Cardiac muscle cell (in vitro differentiated cells and primary cell): ENCODE measurements around the gene KCNMA1. TPM values are rescaled to one million over a fixed set of nuclear protein-coding genes. Genes with fewer than 3 reads are reported as not detected.

Experiments
- DNase-seq, 2 donors: peaks; one replicate each; pipeline versions ENCODE4 v3.0.0 to v3.0.0-alpha.2; 2010 to 2017; ENCODE audit warnings: low read depth in 1 of 2, low spot score in 1 of 2
- H3K27ac ChIP-seq: fragments of 200-600 bp; sonication (generic); 2 replicates; pipeline ENCODE4 v1.5.1; 2016
- H3K27me3 ChIP-seq: fragments of 200-600 bp; sonication (generic); 2 replicates; pipeline ENCODE4 v1.6.0; 2016; ENCODE audit warnings: control low read depth
- H3K36me3 ChIP-seq: fragments of 200-600 bp; sonication (generic); 2 replicates; pipeline ENCODE4 v1.5.1; 2016; ENCODE audit warnings: control low read depth
- H3K4me1 ChIP-seq: fragments of 200-600 bp; sonication (generic); 2 replicates; pipeline ENCODE4 v1.8.1; 2017; ENCODE audit warnings: low read depth, mild to moderate bottlenecking, mixed run types
- H3K4me3 ChIP-seq: fragments of 200-600 bp; sonication (generic); 2 replicates; pipeline ENCODE4 v1.5.1; 2016; ENCODE audit warnings: mild to moderate bottlenecking
- H3K9me3 ChIP-seq: fragments of 200-600 bp; sonication (generic); 2 replicates; pipeline ENCODE4 v1.5.1; 2017; ENCODE audit warnings: low read depth, mild to moderate bottlenecking, control low read depth
- CTCF ChIP-seq: IDR thresholded peaks from 2 replicates; pipeline ENCODE4 v1.5.1; 2012; ENCODE audit warnings: low read depth, mild to moderate bottlenecking, low read length
- polyA plus RNA-seq: library from polyadenylated mRNA; unstranded; fragments of >200 nt; fragmentation: Nextera tagmentation; extraction: Ambion mirVana; gene quantifications from 2 replicates; pipeline ENCODE4 v1.2.1, GENCODE V29; 2016
- total RNA-seq: library from RNA; depleted of rRNA; stranded (reverse); fragments of >200 nt; gene quantifications from 2 replicates; pipeline ENCODE4 v1.2.3, GENCODE V29; 2016

Gene KCNMA1
- total and polyA plus RNA-seq, 2 experiments from 2014 or later: 1.8 to 1.9 TPM

GRCh38 chr10:77226020-77226419 lies 411.6 kb downstream of the KCNMA1 start:
- DNase-seq: no peak
- Histone ChIP-seq H3K4me3 (no peak overlapping the region), H3K36me3 (no peaks in the 10 kb centered on the region), H3K9me3 (no peaks in the 10 kb centered on the region), H3K27ac (no peak overlapping the region), H3K27me3 (no peaks in the 10 kb centered on the region), H3K4me1 (peaks cover 9% of the 10 kb centered on the region)
- TF ChIP-seq CTCF: no peak

DNA sequence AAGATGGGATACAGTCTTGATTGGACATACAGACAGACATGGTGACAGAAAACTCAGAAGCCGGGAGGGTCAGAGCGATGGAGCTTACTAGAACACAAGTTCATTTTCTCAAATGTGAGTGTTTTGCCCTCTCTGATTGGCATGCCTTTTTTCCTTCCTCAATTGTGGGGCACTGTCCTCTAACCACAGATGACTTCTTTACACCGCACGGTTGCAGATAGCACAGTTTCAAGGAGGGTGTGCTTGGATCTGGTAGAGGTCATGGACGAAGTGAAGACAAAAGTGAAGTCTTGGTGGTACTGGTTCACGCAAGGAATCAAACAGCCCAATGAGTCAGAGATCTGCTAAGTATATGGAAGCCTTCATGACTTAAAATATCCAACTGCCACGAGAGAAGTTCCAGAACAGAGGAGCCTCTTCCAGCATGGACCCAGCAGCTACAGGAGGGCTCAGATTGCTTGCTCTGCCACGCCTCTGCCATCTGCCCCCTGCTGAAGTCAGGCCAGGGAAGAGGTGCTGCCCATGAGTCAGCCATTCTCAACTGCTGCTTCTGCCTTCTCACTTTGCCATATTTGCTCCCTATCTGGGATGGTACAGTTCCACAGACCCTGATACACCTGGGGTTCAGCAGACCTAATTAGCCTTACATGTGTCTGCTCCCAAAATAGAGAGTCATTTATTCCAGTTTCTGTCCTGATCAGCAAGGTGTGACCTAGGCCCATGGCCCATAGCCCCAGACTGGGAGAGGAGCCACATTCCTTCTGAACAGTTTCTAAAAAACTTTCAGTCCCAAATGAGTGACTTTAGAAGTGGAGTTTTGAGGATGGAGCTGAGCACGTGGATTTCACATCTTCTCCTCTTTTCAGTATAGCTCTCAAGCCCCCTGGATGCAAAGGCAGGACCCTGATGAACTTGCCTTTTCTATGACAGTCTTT lies 413.8 kb downstream of the KCNMA1 start:
- Histone ChIP-seq H3K36me3 (no peaks in the 10 kb centered on the region), H3K9me3 (no peaks in the 10 kb centered on the region), H3K27ac (no peak overlapping the region), H3K27me3 (no peaks in the 10 kb centered on the region), H3K4me1 (peaks cover 9% of the 10 kb centered on the region), H3K4me3 (no peak overlapping the region)
- no peak for TF ChIP-seq CTCF
- DNase-seq: no peak

DNA sequence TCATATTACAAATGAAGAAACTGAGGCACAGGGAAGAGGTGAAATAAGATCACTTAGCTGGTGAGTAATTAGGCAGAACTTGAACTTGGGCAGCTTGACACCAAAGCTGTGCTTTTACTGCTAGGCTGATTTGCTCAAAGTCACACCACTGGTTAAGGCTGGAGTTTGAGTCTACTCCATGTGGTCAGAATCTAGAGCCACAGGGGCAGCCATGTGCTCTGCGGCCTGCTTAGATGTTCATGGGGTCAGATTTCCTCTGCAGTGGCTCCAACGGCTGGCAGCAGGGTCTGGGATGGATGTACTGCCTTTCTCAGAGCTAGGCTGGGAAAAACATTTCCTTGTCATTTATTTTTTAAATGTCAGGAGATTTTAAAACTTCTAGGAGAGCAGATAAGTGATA lies 417.5 kb downstream of the KCNMA1 start:
- no peaks in the 10 kb centered on the region for H3K36me3 ChIP-seq
- no peaks in the 10 kb centered on the region for H3K27me3 ChIP-seq
- H3K4me1 ChIP-seq: no peaks in the 10 kb centered on the region
- no peak overlapping the region for H3K4me3 ChIP-seq
- H3K9me3 ChIP-seq: no peaks in the 10 kb centered on the region
- DNase-seq: no peak
- no peak overlapping the region for H3K27ac ChIP-seq
- TF ChIP-seq CTCF: no peak

- TF ChIP-seq CTCF: no peak
- H3K36me3 ChIP-seq: no peaks in the 10 kb centered on the region
Measured at GRCh38 chr10:77219046-77219445, 418.6 kb downstream of the KCNMA1 start.

GRCh38 chr10:77214799-77215198 lies 422.8 kb downstream of the KCNMA1 start:
- H3K4me3 ChIP-seq: no peak overlapping the region
- H3K27me3 ChIP-seq: no peaks in the 10 kb centered on the region
- H3K27ac ChIP-seq: no peak overlapping the region
- no peak for DNase-seq
- no peak for TF ChIP-seq CTCF
- H3K4me1 ChIP-seq: no peaks in the 10 kb centered on the region
- H3K9me3 ChIP-seq: no peaks in the 10 kb centered on the region
- no peaks in the 10 kb centered on the region for H3K36me3 ChIP-seq

More at GRCh38 chr10:77219046-77219445, 418.6 kb downstream of the KCNMA1 start:
- Histone ChIP-seq H3K4me3 (no peak overlapping the region), H3K27ac (no peak overlapping the region), H3K4me1 (no peaks in the 10 kb centered on the region), H3K9me3 (no peaks in the 10 kb centered on the region), H3K27me3 (no peaks in the 10 kb centered on the region)
- no peak for DNase-seq
